Measurements from ENCODE around the gene ASTN2. TPM values are rescaled to one million over a fixed set of nuclear protein-coding genes. Genes with fewer than 3 reads are reported as not detected.

ASTN2 gene
- total and polyA plus RNA-seq, 3 donors from 2014 or later = 55.7 to 157 (median 117) TPM

- intact Hi-C loops (cut with DNase I; ENCODE audit: low total_unique reads) = no loop called here
- TF ChIP-seq POLR2A (IDR thresholded peaks at IDR 0.05) = no peak
- TF ChIP-seq, protein P1, sequence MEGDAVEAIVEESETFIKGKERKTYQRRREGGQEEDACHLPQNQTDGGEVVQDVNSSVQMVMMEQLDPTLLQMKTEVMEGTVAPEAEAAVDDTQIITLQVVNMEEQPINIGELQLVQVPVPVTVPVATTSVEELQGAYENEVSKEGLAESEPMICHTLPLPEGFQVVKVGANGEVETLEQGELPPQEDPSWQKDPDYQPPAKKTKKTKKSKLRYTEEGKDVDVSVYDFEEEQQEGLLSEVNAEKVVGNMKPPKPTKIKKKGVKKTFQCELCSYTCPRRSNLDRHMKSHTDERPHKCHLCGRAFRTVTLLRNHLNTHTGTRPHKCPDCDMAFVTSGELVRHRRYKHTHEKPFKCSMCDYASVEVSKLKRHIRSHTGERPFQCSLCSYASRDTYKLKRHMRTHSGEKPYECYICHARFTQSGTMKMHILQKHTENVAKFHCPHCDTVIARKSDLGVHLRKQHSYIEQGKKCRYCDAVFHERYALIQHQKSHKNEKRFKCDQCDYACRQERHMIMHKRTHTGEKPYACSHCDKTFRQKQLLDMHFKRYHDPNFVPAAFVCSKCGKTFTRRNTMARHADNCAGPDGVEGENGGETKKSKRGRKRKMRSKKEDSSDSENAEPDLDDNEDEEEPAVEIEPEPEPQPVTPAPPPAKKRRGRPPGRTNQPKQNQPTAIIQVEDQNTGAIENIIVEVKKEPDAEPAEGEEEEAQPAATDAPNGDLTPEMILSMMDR (IDR thresholded peaks at IDR 0.05) = no peak
- H3K27ac ChIP-seq = no peak overlapping the region
- H3K4me1 ChIP-seq = no peaks in the 10 kb centered on the region
- no peaks in the 10 kb centered on the region for H3K36me3 ChIP-seq (ENCODE audit: low read depth, missing control alignments)
- 38 to 56% methylated on average over 1 of the region's 1 CpG for WGBS, 2 donors
- no peaks in the 10 kb centered on the region for H3K27me3 ChIP-seq
- DNase-seq = no peak
- no peaks in the 10 kb centered on the region for H3K9me3 ChIP-seq
- no peak overlapping the region for H3K4me3 ChIP-seq
Measured at GRCh38 chr9:116580853-116581252, 834.0 kb downstream of the ASTN2 start.

DNA sequence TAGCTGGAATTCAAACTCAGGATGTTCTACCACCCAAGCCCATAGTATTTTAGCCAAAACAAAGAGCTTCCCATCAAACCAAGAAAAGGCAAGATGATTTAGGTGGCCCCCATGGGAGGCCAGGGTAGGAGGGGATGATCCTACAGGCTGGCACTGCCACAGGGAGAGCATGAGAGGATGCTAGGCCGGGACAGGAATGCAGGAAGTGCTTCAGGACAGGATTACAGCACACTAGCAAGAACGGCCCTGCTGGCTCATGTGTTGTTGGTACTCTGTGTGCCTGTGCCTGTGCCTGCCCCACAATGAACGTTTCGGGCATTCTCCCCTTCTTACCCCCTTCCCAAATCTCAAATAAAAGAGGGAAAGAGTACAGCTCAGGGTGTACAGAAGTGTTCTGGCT, 838.5 kb downstream of the ASTN2 start:
- Histone ChIP-seq H3K27ac (no peak overlapping the region), H3K9me3 (no peaks in the 10 kb centered on the region), H3K36me3 (ENCODE audit: low read depth, missing control alignments) (no peaks in the 10 kb centered on the region), H3K27me3 (no peaks in the 10 kb centered on the region), H3K4me1 (peaks cover 8% of the 10 kb centered on the region), H3K4me3 (no peak overlapping the region)
- intact Hi-C loops (cut with DNase I; ENCODE audit: low total_unique reads) = no loop called here
- DNase-seq = no peak
- TF ChIP-seq, protein P1 (IDR thresholded peaks at IDR 0.05) = no peak
- TF ChIP-seq POLR2A (IDR thresholded peaks at IDR 0.05) = no peak
- 63 to 74% methylated on average over 4 of the region's 4 CpGs for WGBS, 2 donors

GRCh38 chr9:116574027-116574679, 840.7 kb downstream of the ASTN2 start:
- intact Hi-C loops (cut with DNase I; ENCODE audit: low total_unique reads) = no loop called here
- no peaks in the 10 kb centered on the region for H3K36me3 ChIP-seq (ENCODE audit: low read depth, missing control alignments)
- WGBS, 2 donors = 74 to 86% methylated on average over 1 of the region's 1 CpG
- no peaks in the 10 kb centered on the region for H3K27me3 ChIP-seq
- H3K4me1 ChIP-seq = peaks cover 8% of the 10 kb centered on the region
- DNase-seq = no peak
- TF ChIP-seq, protein P1 (IDR thresholded peaks at IDR 0.05) = no peak
- TF ChIP-seq POLR2A (IDR thresholded peaks at IDR 0.05) = no peak
- no peak overlapping the region for H3K4me3 ChIP-seq
- H3K27ac ChIP-seq = no peak overlapping the region
- no peaks in the 10 kb centered on the region for H3K9me3 ChIP-seq

DNA sequence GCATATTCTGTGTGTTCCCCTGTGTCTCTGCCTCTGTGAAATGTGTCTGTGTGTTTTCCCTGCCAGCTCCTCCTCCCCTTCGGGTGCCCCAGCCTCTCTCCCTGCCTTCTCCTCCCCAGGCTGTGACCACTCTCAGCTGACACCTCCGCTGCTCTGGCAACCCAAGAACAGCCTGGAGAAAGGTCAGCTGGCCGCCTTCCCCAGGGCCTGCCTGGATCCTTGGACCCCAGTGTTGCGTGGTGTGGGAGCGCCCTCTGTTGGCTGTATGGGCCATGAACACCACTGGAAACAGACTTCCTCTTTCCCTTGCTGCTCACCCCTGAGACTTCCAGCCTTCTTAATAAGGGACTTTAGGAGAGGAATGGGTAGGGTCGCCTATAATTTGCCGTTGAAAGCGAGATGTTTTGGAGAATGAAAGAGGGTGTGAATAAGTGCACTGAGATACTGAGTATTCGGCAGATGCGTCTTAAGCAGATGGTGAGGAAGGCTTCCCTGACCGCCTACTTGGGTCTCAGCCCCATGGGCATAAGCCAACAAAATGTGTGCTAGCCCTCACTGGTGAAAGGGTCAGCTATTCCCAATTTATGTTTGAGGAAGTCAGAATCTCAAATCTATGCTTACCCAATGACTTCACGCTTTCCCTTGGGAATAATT, 842.6 kb downstream of the ASTN2 start:
- DNase-seq = peak; percentile 91
- no peak overlapping the region for H3K4me3 ChIP-seq
- intact Hi-C loops (cut with DNase I; ENCODE audit: low total_unique reads) = no loop called here
- no peaks in the 10 kb centered on the region for H3K36me3 ChIP-seq (ENCODE audit: low read depth, missing control alignments)
- WGBS, 2 donors = 33 to 45% methylated on average over 12 of the region's 12 CpGs
- H3K9me3 ChIP-seq = no peaks in the 10 kb centered on the region
- H3K4me1 ChIP-seq = peaks cover 8% of the 10 kb centered on the region
- no peaks in the 10 kb centered on the region for H3K27me3 ChIP-seq
- no peak overlapping the region for H3K27ac ChIP-seq
- TF ChIP-seq POLR2A (IDR thresholded peaks at IDR 0.05) = no peak
- TF ChIP-seq, protein P1 (IDR thresholded peaks at IDR 0.05) = peak; percentile 82 to 88 (median 84)

Measured in testis (tissue), 3 donors.